ENCODE data around the gene PRSS57. TPM values are rescaled to one million over a fixed set of nuclear protein-coding genes. Genes with fewer than 3 reads are reported as not detected.
"Not testable (repeated sequence)": the region's sequence is repeated elsewhere in the genome, so short reads cannot be mapped to it uniquely, and the experiment has no call there.

PRSS57 gene
- total RNA-seq, 1 experiment from 2014 or later: not detected

DNA sequence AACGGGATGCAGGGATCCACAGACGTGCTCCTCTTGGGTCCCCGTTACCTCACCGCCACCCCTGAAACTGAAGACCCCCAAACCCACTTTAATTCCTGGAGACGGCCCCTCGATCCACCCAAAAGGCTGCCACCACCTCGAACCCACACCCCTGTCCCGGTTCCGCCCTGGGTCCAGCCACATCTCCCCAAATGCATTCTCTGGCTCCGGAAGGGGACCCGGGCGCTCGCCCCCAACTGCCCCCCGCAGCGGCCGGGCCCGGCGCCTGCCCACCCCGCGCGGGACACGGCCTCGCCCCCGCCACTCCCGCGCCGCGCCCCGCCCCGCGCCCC, 19.3 kb downstream of the PRSS57 start:
- Mint-ChIP-seq H3K36me3 (ENCODE audit: insufficient read depth, unreplicated experiment) (peaks cover 23% of the 10 kb centered on the region), H3K9me3 (ENCODE audit: low read depth, unreplicated experiment) (no peaks in the 10 kb centered on the region), H3K4me1 (ENCODE audit: low read depth, unreplicated experiment) (no peaks in the 10 kb centered on the region), H3K27me3 (ENCODE audit: unreplicated experiment) (no peaks in the 10 kb centered on the region), H3K4me3 (ENCODE audit: low read depth, unreplicated experiment) (peak overlapping the region; percentile 63), H3K27ac (ENCODE audit: unreplicated experiment) (no peak overlapping the region)
- DNase-seq: no peak
- no TSS peak for BruUV-seq (replicated peaks)
- CTCF ChIA-PET: no interaction called here
- intact Hi-C loops (cut with micrococcal nuclease; ENCODE audit: unreplicated experiment): no loop called here
- TF ChIP-seq, protein P1, sequence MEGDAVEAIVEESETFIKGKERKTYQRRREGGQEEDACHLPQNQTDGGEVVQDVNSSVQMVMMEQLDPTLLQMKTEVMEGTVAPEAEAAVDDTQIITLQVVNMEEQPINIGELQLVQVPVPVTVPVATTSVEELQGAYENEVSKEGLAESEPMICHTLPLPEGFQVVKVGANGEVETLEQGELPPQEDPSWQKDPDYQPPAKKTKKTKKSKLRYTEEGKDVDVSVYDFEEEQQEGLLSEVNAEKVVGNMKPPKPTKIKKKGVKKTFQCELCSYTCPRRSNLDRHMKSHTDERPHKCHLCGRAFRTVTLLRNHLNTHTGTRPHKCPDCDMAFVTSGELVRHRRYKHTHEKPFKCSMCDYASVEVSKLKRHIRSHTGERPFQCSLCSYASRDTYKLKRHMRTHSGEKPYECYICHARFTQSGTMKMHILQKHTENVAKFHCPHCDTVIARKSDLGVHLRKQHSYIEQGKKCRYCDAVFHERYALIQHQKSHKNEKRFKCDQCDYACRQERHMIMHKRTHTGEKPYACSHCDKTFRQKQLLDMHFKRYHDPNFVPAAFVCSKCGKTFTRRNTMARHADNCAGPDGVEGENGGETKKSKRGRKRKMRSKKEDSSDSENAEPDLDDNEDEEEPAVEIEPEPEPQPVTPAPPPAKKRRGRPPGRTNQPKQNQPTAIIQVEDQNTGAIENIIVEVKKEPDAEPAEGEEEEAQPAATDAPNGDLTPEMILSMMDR (IDR thresholded peaks at IDR 0.05; ENCODE audit: unreplicated experiment): no peak

DNA sequence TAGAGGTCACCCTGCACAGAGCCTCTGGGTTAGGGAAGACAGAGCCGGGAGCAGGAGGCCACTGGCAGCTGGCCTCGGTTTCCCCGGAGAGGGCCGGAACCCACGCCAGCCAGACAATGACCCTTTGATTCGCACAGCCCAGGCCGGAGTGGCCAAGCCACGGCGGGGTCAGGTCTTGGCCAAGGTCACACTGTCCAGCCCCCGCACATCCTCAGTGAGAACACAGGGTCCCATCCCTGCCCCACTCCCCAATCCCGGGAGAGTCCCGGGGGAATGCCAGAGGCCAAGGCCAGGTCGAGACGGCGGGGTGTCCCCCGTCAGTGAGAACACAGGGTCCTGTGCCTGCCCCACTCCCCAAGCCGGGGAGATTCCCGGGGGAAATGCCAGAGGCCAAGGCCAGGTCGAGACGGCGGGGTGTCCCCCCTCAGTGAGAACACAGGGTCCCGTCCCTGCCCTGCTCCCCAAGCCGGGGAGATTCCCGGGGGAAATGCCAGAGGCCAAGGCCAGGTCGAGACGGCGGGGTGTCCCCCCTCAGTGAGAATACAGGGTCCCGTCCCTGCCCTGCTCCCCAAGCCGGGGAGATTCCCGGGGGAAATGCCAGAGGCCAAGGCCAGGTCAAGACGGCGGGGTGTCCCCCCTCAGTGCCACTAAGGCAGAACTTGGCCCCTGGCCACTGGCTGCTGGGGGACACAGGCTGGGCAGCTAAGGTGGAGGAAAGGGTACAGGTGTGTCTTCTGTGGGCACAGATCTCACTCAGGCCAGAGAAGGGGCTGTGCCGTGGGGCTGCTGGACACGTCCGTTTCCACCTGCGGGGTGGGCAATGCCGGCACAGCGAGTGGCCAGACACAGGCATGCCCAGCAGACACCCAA, 20.7 kb downstream of the PRSS57 start:
- H3K4me1 Mint-ChIP-seq (ENCODE audit: low read depth, unreplicated experiment): no peaks in the 10 kb centered on the region
- intact Hi-C loops (cut with micrococcal nuclease; ENCODE audit: unreplicated experiment): no loop called here

DNA sequence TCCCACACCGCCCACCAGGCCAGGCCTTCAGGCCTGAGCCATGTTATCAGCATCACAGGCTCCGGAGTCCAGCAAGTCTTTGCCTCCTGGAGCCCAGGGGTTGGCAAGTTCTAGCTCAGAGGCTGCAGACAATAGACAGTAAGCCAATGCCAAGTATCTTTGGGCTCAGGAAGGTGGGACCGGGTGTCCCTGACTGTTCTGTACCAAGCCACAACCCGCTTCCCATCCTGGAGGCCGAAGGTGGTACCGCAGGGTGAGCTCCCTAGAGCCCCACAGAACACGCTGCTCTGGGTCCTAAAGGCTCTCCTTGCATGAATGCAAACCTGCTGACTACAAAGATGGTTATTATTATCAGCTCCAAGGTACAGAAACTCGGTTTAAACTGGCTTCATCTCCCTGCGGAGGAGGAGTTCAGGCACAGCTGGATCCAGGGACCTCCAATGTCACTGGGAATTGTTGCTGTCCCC, 24.6 kb downstream of the PRSS57 start:
- H3K4me3 Mint-ChIP-seq (ENCODE audit: low read depth, unreplicated experiment): no peak overlapping the region
- no peaks in the 10 kb centered on the region for H3K4me1 Mint-ChIP-seq (ENCODE audit: low read depth, unreplicated experiment)
- TF ChIP-seq, protein P1 (IDR thresholded peaks at IDR 0.05; ENCODE audit: unreplicated experiment): no peak
- peaks cover 6% of the 10 kb centered on the region for H3K36me3 Mint-ChIP-seq (ENCODE audit: insufficient read depth, unreplicated experiment)
- no peaks in the 10 kb centered on the region for H3K9me3 Mint-ChIP-seq (ENCODE audit: low read depth, unreplicated experiment)
- intact Hi-C loops (cut with micrococcal nuclease; ENCODE audit: unreplicated experiment): no loop called here
- BruUV-seq (replicated peaks): no TSS peak
- no peak for DNase-seq
- no peak overlapping the region for H3K27ac Mint-ChIP-seq (ENCODE audit: unreplicated experiment)
- no peaks in the 10 kb centered on the region for H3K27me3 Mint-ChIP-seq (ENCODE audit: unreplicated experiment)
- CTCF ChIA-PET: no interaction called here

More for the DNA sequence above, 20.7 kb downstream of the PRSS57 start:
- H3K9me3 Mint-ChIP-seq (ENCODE audit: low read depth, unreplicated experiment): no peaks in the 10 kb centered on the region
- H3K27me3 Mint-ChIP-seq (ENCODE audit: unreplicated experiment): no peaks in the 10 kb centered on the region
- TF ChIP-seq, protein P1 (IDR thresholded peaks at IDR 0.05; ENCODE audit: unreplicated experiment): no peak
- CTCF ChIA-PET: no interaction called here
- no peak for DNase-seq
- H3K4me3 Mint-ChIP-seq (ENCODE audit: low read depth, unreplicated experiment): no peak overlapping the region
- BruUV-seq (replicated peaks): no TSS peak
- peaks cover 10% of the 10 kb centered on the region for H3K36me3 Mint-ChIP-seq (ENCODE audit: insufficient read depth, unreplicated experiment)
- no peak overlapping the region for H3K27ac Mint-ChIP-seq (ENCODE audit: unreplicated experiment)

DNA sequence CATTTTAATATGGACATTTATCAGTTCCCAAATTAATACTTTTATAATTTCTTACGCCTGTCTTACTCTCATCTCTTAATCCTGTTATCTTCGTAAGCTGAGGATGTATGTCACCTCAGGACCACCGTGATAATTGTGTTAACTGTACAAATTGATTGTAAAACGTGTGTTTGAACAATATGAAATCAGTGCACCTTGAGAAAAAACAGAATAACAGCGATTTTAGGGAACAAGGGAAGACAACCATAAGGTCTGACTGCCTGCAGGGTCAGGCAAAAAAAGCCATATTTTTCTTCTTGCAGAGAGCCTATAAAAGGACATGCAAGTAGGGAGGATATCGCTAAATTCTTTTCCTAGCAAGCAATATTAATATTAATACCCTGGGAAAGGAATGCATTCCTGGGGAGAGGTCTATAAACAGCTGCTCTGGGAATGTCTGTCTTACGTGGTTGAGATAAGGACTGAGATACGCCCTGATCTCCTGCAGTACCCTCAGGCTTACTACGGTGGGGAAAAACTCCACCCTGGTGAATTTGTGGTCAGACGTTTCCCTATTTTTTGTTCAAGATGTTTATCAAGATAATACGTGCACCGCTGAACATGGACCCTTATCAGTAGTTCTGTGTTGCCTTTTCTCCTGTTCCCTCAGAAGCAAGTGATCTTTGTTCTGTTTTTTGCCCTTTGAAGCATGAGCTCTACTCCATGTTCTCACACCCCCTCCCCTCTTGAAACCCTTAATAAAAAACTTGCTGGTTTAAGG, 26.4 kb downstream of the PRSS57 start:
- H3K9me3 Mint-ChIP-seq (ENCODE audit: low read depth, unreplicated experiment); DNase-seq; H3K4me1 Mint-ChIP-seq (ENCODE audit: low read depth, unreplicated experiment); H3K36me3 Mint-ChIP-seq (ENCODE audit: insufficient read depth, unreplicated experiment); H3K4me3 Mint-ChIP-seq (ENCODE audit: low read depth, unreplicated experiment); H3K27me3 Mint-ChIP-seq (ENCODE audit: unreplicated experiment); intact Hi-C loops (cut with micrococcal nuclease; ENCODE audit: unreplicated experiment); H3K27ac Mint-ChIP-seq (ENCODE audit: unreplicated experiment); BruUV-seq (replicated peaks): not testable (repeated sequence)
- CTCF ChIA-PET: interaction anchor here (0.7 kb wide), 1 partner anchor 18 kb away, joined by 4 read pairs; no protein-coding TSS in a partner anchor

DNA sequence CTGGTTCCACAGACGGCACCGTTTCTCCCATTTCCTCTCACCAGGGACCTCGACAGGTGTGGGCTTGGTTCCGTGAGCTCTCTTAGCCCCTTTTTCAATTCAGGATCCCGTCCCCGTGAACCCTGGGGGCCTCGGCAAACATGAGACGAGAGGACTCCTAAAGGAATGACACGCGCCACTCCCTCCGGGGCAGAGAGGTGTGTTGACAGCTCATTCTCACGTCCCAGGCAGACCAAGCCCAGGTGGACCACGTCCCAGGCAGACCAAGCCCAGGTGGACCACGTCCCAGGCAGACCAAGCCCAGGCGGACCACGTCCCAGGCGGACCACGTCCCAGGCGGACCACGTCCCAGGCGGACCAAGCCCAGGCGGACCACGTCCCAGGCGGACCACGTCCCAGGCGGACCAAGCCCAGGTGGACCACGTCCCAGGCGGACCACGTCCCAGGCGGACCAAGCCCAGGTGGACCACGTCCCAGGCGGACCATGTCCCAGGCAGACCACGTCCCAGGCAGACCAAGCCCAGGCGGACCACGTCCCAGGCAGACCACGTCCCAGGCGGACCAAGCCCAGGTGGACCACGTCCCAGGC, 28.2 kb downstream of the PRSS57 start:
- peaks cover 13% of the 10 kb centered on the region for H3K36me3 Mint-ChIP-seq (ENCODE audit: insufficient read depth, unreplicated experiment)
- CTCF ChIA-PET: interaction anchor here (0.6 kb wide), 1 partner anchor 47 kb away, joined by 3 read pairs; no protein-coding TSS in a partner anchor
- H3K27me3 Mint-ChIP-seq (ENCODE audit: unreplicated experiment); DNase-seq; intact Hi-C loops (cut with micrococcal nuclease; ENCODE audit: unreplicated experiment); BruUV-seq (replicated peaks); H3K4me1 Mint-ChIP-seq (ENCODE audit: low read depth, unreplicated experiment); H3K9me3 Mint-ChIP-seq (ENCODE audit: low read depth, unreplicated experiment); H3K27ac Mint-ChIP-seq (ENCODE audit: unreplicated experiment); H3K4me3 Mint-ChIP-seq (ENCODE audit: low read depth, unreplicated experiment): not testable (repeated sequence)
